RWPE1 (cell line): ENCODE data around the gene USP40.
A peak's percentile ranks its signal among the peaks of the same experiment; 100 is the strongest.

Experiments used
- CTCF ChIA-PET: fragments of 350-600 bp; sonication (Branson Sonifier 250); formaldehyde crosslinking; extraction: SDS; loops from one replicate; lab custom pipeline; 2021; lab: Yijun Ruan, JAX
- POLR2A ChIA-PET: fragments of 400-600 bp; formaldehyde crosslinking; extraction: SDS; loops from one replicate; lab custom pipeline; 2020; ENCODE audit warnings: antibody characterized with exemption; ENCODE audit not compliant: low non-redundant PET; lab: Yijun Ruan, JAX
- DNase-seq: peaks from one replicate; pipeline ENCODE4 v3.0.0; 2012; ENCODE audit warnings: low spot score
- H3K27ac ChIP-seq: fragments of 450-650 bp; 2 replicates; pipeline ENCODE4 v1.5.1; 2017
- CTCF ChIP-seq: fragments of 450-650 bp; conservative IDR thresholded peaks from 2 replicates; pipeline ENCODE4 v1.5.1; 2017; ENCODE audit warnings: low read depth, mild to moderate bottlenecking

USP40 gene

GRCh38 chr2:233544200-233544610 lies 22.4 kb downstream of the USP40 start:
- H3K27ac ChIP-seq = no peak overlapping the region
- POLR2A ChIA-PET = no interaction called here
- TF ChIP-seq CTCF = no peak
- DNase-seq = no peak
- CTCF ChIA-PET = no interaction called here

GRCh38 chr2:233542507-233542906 lies 24.1 kb downstream of the USP40 start:
- ChIA-PET POLR2A (no interaction called here), CTCF (interaction anchor here (0.5 kb wide), 1 partner anchor 945 kb away, joined by 3 read pairs; no protein-coding TSS in a partner anchor)
- DNase-seq = no peak
- H3K27ac ChIP-seq = peak overlapping the region; percentile 39; the same call in 1 of the 2 replicates
- TF ChIP-seq CTCF = no peak

GRCh38 chr2:233538741-233539140 lies 27.8 kb downstream of the USP40 start:
- POLR2A ChIA-PET = no interaction called here
- CTCF ChIA-PET = no interaction called here

GRCh38 chr2:233535271-233535670 lies 31.3 kb downstream of the USP40 start:
- ChIA-PET POLR2A (no interaction called here), CTCF (no interaction called here)
- no peak overlapping the region for H3K27ac ChIP-seq
- no peak for DNase-seq
- no peak for TF ChIP-seq CTCF

More at GRCh38 chr2:233538741-233539140, 27.8 kb downstream of the USP40 start:
- TF ChIP-seq CTCF = no peak
- no peak for DNase-seq
- no peak overlapping the region for H3K27ac ChIP-seq

- TF ChIP-seq CTCF = no peak
- ChIA-PET POLR2A (no interaction called here), CTCF (interaction anchor here (0.6 to 0.7 kb wide), 2 partner anchors 48 to 994 kb away, joined by 4 to 7 read pairs; no protein-coding TSS in a partner anchor)
- no peak for DNase-seq
- H3K27ac ChIP-seq = no peak overlapping the region
Observed at GRCh38 chr2:233532971-233533370, 33.6 kb downstream of the USP40 start.

GRCh38 chr2:233531955-233532354 lies 34.6 kb downstream of the USP40 start:
- H3K27ac ChIP-seq = no peak overlapping the region
- ChIA-PET POLR2A (no interaction called here), CTCF (no interaction called here)
- TF ChIP-seq CTCF = no peak
- DNase-seq = no peak

- no peak for DNase-seq
- ChIA-PET CTCF (no interaction called here), POLR2A (no interaction called here)
- TF ChIP-seq CTCF = no peak
- no peak overlapping the region for H3K27ac ChIP-seq
Observed at GRCh38 chr2:233530381-233530780, 36.2 kb downstream of the USP40 start.
